OCI-LY1 (cell line): ENCODE results near the gene PICALM.

Source experiments
- H2AFZ ChIP-seq: fragments of 200-600 bp; sonication (generic), shearing (Covaris generic); 2 replicates; pipeline ENCODE4 v1.6.0; 2014; ENCODE audit warnings: antibody characterized with exemption, mild to moderate bottlenecking, low read length
- H3F3A ChIP-seq: fragments of 200-600 bp; sonication (generic), shearing (Covaris generic); 2 replicates; pipeline ENCODE4 v1.6.0; 2014; ENCODE audit warnings: mild to moderate bottlenecking, antibody characterized with exemption, low read length, moderate library complexity; ENCODE audit not compliant: insufficient read depth
- H3K27ac ChIP-seq: fragments of 200-600 bp; sonication (generic); 2 replicates; pipeline ENCODE4 v1.5.1; 2014; ENCODE audit warnings: low read length, mixed run types, mild to moderate bottlenecking, low read depth; ENCODE audit not compliant: poor library complexity, severe bottlenecking
- H3K27me3 ChIP-seq: fragments of 200-600 bp; sonication (generic); 2 replicates; pipeline ENCODE4 v1.6.0; 2014; ENCODE audit warnings: antibody characterized with exemption, mild to moderate bottlenecking, low read length, moderate library complexity; ENCODE audit not compliant: insufficient read depth
- H3K36me3 ChIP-seq: fragments of 200-600 bp; sonication (generic); 2 replicates; pipeline ENCODE4 v1.6.1; 2014; ENCODE audit warnings: mild to moderate bottlenecking, antibody characterized with exemption, low read length, moderate library complexity, mixed read lengths; ENCODE audit not compliant: insufficient read depth
- H3K4me1 ChIP-seq: fragments of 200-600 bp; sonication (generic); 2 replicates; pipeline ENCODE4 v1.5.1; 2014; ENCODE audit warnings: mild to moderate bottlenecking, low read length, moderate library complexity; ENCODE audit not compliant: insufficient read depth, severe bottlenecking
- H3K4me2 ChIP-seq: fragments of 200-600 bp; sonication (generic), shearing (Covaris generic); 2 replicates; pipeline ENCODE4 v1.6.1; 2014; ENCODE audit warnings: low read length
- H3K4me3 ChIP-seq: fragments of 200-600 bp; sonication (generic); 2 replicates; pipeline ENCODE4 v1.5.1; 2014; ENCODE audit warnings: low read length, low read depth, mild to moderate bottlenecking, mixed read lengths; ENCODE audit not compliant: poor library complexity, severe bottlenecking
- H3K79me2 ChIP-seq: fragments of 200-600 bp; shearing (Covaris generic); 2 replicates; pipeline ENCODE4 v1.6.1; 2016; ENCODE audit warnings: mixed run types, low read length, mixed read lengths; ENCODE audit not compliant: insufficient read depth
- H3K9ac ChIP-seq: fragments of 200-600 bp; sonication (generic), shearing (Covaris generic); 2 replicates; pipeline ENCODE4 v1.6.1; 2014; ENCODE audit warnings: mild to moderate bottlenecking, low read length, mixed read lengths
- H3K9me2 ChIP-seq: fragments of 200-600 bp; sonication (generic), shearing (Covaris generic); 2 replicates; pipeline ENCODE4 v1.6.1; 2014; ENCODE audit warnings: low read depth, mild to moderate bottlenecking, low read length, mixed read lengths
- H3K9me3 ChIP-seq: fragments of 200-600 bp; shearing (Covaris generic); 2 replicates; pipeline ENCODE4 v1.6.1; 2014; ENCODE audit warnings: low read length, mixed read lengths
- H4K20me1 ChIP-seq: fragments of 200-600 bp; sonication (generic), shearing (Covaris generic); 2 replicates; pipeline ENCODE4 v1.6.0; 2016; ENCODE audit warnings: mild to moderate bottlenecking, low read length; ENCODE audit not compliant: insufficient read depth
- CTCF ChIP-seq: fragments of 200-600 bp; sonication (generic), shearing (Covaris generic); IDR thresholded peaks from 2 replicates; pipeline ENCODE4 v1.5.1; 2017; ENCODE audit warnings: mild to moderate bottlenecking, antibody characterized with exemption, low read length, moderate library complexity, mixed read lengths
- EZH2 ChIP-seq: fragments of 200-600 bp; sonication (generic), shearing (Covaris generic); IDR thresholded peaks from 2 replicates; pipeline ENCODE4 v1.8.0; 2017; ENCODE audit warnings: borderline replicate concordance, mixed run types, mild to moderate bottlenecking, antibody characterized with exemption, low read length, moderate library complexity, mixed read lengths

Gene PICALM

GRCh38 chr11:86058360-86058759, 10.5 kb downstream of the PICALM start:
- Histone ChIP-seq H3K79me2 (peaks cover 100% of the 10 kb centered on the region), H3F3A (no peaks in the 10 kb centered on the region)
- no peak for TF ChIP-seq EZH2
- TF ChIP-seq CTCF, result no peak

DNA sequence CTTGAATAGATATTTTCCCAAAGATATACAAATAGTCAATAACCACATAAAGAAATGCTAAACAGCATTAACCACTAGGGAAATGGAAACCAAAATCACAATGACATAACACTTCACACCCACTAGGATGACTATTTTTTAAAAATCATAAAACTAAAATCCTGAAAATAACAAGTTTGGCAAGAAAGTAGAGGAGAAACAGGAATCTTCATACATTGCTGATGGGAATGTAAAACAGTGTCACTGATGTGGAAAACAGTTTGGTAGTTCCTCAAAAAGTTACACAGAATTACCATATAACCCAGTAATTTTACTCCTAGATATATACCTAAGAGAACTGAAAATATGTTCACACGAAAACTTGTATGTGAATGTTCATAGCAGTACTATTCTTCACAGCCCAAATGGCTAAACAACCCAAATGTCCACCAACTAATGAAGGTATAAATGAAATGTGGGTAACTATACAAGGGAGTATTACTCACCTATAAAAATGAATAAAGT, 12.5 kb downstream of the PICALM start:
- Histone ChIP-seq H3K9me3 (peaks cover 5% of the 10 kb centered on the region; the same call in 1 of the 2 replicates), H3K36me3 (peaks cover 37% of the 10 kb centered on the region), H3K4me2 (no peak overlapping the region), H2AFZ (no peak overlapping the region), H3K27ac (no peak overlapping the region), H3K27me3 (no peaks in the 10 kb centered on the region), H3K79me2 (peaks cover 100% of the 10 kb centered on the region), H3F3A (no peaks in the 10 kb centered on the region), H3K4me3 (no peak overlapping the region), H3K9me2 (no peaks in the 10 kb centered on the region), H3K4me1 (peaks cover 11% of the 10 kb centered on the region), H3K9ac (no peak overlapping the region), H4K20me1 (0 out of 2 replicates have a peak, but pooled peaks cover 2% of the 10 kb centered on the region)
- TF ChIP-seq EZH2 (no peak), CTCF (no peak)

More at GRCh38 chr11:86058360-86058759, 10.5 kb downstream of the PICALM start:
- H3K9me3 ChIP-seq, result peaks cover 9% of the 10 kb centered on the region
- no peaks in the 10 kb centered on the region for H3K9me2 ChIP-seq
- H2AFZ ChIP-seq, result no peak overlapping the region
- H3K9ac ChIP-seq, result no peak overlapping the region
- 0 out of 2 replicates have a peak, but pooled peaks cover 2% of the 10 kb centered on the region for H4K20me1 ChIP-seq
- H3K36me3 ChIP-seq, result peaks cover 34% of the 10 kb centered on the region
- peaks cover 26% of the 10 kb centered on the region for H3K4me1 ChIP-seq
- no peak overlapping the region for H3K27ac ChIP-seq
- no peak overlapping the region for H3K4me2 ChIP-seq
- H3K27me3 ChIP-seq, result no peaks in the 10 kb centered on the region
- H3K4me3 ChIP-seq, result no peak overlapping the region

DNA sequence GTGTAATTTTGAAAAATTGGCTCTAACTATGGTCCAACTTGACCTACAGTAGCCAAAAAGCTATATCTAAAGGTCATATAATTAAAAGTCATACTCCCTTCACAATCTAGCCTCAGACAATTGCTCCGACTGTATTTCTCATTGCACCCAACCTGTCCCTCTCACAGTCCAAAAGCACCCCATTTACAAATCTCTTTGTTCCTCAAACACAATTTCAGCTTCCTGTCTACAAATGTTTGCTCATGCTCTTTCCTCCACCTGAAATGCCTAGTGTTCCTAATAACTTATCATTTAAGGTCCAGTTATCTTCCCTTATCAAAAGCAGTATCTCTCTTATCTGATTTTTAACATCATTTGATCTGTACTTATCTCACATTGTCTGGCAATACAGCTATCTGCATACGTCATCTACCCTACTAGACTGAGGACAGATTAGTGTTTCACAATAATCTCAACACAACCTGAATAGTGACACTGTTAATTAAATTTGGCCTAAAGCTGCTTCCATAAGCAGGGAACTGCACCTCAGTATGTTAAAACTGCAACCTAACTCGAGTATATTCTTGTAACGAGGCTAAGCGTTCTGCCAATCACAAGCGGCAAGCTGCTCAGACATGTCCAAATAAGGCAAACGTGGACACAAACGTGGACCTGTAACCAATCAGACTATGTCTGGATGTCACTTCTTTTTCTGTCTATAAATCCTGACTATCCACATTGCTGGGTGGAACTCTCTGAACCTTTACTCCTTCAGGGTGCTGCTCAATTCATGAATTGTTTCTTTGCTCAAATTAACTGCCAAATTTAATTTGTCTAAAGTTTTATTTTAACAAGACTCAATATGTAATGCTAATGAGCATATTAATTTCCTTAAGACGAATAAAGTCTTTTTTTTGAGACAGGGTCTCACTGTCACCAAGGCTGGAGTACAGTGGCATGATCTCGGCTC, 15.9 kb downstream of the PICALM start:
- H3K4me1 ChIP-seq, result peaks cover 12% of the 10 kb centered on the region
- no peak overlapping the region for H3K4me3 ChIP-seq
- TF ChIP-seq EZH2 (no peak), CTCF (no peak)
- H3K9ac ChIP-seq, result no peak overlapping the region
- peaks cover 25% of the 10 kb centered on the region for H3K36me3 ChIP-seq
- no peaks in the 10 kb centered on the region for H4K20me1 ChIP-seq
- H3F3A ChIP-seq, result no peaks in the 10 kb centered on the region
- no peaks in the 10 kb centered on the region for H3K27me3 ChIP-seq
- no peak overlapping the region for H3K27ac ChIP-seq
- H3K9me3 ChIP-seq, result 0 out of 2 replicates have a peak, but pooled peaks cover 3% of the 10 kb centered on the region
- no peak overlapping the region for H3K4me2 ChIP-seq
- no peaks in the 10 kb centered on the region for H3K9me2 ChIP-seq
- no peak overlapping the region for H2AFZ ChIP-seq
- peaks cover 100% of the 10 kb centered on the region for H3K79me2 ChIP-seq
